GM18502 (cell line): ENCODE results near the gene XRCC5.

Experiments
- ATAC-seq: cut with Tn5 transposase; IDR thresholded peaks from one replicate; pipeline ENCODE4 v1.9.1; 2021; ENCODE audit warnings: mild to moderate bottlenecking; ENCODE audit not compliant: unreplicated experiment, poor library complexity

The XRCC5 gene

DNA sequence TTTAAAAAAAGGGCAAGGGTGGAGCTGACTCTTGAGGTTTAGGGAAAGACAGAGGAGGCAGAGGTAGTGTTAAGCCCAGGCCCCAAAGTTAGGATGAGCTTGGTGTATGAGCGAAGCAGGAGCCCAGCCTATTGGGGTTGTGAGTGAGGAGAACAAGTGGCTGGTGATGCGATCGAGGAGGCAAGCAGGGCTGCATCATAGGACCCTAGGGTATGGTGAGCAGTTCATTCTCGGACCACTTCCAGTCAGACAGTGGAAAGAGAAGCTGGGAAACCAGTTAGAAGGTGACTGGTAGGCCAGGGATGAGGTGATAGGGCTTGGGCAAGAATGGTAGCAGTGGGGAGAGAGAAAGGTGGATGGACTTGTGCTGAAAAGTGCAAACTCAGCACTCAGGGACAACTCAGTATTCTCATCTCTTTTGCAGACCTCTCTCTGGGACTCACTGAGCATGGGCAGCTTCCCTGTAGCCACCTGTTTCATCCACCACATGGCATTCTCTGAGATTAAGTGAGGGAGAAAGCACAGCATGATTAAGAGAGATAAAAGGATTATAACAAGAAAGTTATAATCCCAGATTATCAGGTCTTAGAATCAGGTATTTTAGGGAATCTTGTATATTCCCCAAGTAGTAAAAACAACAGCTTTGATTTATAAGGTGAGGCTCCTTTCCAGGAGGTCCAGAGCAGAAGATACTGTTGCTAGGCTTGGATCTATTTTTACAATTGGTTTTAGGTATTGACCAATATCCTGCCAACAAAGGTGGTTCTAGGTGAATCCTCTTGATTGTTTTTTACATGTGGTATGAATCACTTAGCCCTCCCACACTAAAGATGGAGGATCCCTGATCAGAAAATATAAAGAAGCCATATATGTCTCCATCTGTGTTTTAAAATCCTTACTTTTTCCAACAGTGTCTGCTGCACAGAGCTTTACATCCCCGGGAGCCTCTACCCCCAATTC is 38.3 kb downstream of the XRCC5 start:
- ATAC-seq = no peak

GRCh38 chr2:216148983-216149382 is 39.8 kb downstream of the XRCC5 start:
- ATAC-seq = no peak

- ATAC-seq = no peak
Measured at GRCh38 chr2:216149741-216150140, 40.6 kb downstream of the XRCC5 start.

DNA sequence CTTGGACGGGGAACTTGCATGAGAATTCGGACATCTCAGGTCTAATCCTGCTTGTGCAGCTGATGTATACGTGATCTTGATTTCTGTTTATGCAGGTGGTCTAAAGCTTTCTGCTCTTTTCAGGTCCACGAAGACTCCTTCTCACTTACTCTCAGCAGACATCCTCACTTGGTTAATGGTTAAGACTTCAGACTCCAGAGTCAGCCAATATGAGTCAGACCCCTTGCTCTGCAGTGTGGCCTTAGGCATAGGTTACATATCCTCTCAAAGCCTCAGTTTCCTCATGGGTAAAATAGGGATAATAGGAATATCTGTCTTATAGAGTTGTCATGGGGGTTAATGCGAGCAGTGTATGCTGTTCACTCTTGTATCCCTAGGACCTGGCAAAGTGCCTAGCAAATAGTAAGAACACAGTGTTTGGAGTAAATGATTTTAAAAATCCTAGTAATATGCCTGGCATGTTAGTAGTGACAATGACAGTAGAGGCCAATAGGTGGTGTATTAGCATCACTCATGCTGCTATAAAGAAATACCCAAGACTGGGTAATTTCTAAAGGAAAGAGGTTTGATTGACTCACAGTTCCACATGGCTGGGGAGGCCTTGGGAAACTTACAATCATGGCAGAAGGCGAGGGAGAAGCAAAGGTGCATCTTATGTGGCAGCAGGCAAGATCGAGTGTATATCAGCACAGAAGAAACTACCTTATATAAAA is 42.3 kb downstream of the XRCC5 start:
- no peak for ATAC-seq

- ATAC-seq = no peak
Measured at GRCh38 chr2:216155954-216156353, 46.8 kb downstream of the XRCC5 start.

- no peak for ATAC-seq
Measured at GRCh38 chr2:216156822-216157221, 47.7 kb downstream of the XRCC5 start.

DNA sequence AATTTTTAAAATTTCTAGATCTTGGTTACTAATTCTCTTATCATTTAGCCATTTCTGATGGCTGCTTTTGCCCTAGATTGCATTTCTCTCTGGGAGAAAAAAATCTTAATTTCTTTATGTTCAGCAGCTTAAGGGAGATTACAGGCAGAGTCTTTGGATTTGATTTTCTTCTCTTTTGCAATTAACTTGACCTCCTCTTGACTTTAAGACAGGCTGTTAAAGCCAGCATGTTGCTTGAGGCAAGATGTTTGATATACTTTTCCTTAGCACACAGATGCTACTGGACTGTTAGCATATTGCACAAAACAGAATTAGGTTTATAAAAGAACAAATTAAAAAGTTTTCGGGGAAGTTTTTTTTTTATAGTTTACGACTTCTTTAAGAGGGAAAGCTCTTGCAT is 50.0 kb downstream of the XRCC5 start:
- no peak for ATAC-seq

DNA sequence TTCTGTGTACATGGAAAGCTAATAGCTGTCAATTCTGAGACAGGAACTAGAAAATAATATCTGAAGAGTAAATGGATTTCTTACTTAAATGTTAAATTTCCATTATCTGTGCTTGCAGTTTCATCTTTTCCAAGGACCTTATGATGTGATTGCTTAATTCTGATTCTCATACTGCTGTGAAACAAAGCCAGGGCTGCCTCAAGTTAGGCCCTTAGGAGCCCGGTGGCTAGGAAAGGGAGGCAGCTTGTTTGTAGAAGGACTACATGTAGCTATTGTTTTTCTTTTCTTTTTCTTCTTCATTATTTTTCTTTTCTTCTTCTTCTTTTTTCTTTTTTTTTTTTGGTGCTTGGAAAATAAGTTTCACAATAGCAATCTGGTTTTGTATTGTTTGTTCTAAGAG is 50.5 kb downstream of the XRCC5 start:
- ATAC-seq = no peak

DNA sequence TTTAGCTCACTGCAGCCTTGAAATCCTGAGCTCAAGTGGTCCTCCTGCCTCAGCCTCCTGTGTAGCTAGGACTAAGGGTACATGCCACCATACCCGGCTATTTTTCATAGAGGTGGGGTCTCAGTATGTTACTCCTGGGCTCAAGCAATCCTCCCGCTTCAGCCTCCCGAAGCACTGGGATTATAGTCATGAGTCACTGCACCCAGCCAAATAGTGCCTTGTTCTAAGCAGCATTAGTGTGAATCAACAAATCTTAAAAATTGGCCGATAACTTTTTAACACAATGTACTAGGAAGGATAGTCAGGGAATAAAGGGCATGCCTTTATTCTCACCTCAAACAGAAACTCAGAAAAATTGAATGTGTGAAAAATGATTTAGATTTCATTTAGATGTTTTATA is 51.6 kb downstream of the XRCC5 start:
- ATAC-seq = no peak

DNA sequence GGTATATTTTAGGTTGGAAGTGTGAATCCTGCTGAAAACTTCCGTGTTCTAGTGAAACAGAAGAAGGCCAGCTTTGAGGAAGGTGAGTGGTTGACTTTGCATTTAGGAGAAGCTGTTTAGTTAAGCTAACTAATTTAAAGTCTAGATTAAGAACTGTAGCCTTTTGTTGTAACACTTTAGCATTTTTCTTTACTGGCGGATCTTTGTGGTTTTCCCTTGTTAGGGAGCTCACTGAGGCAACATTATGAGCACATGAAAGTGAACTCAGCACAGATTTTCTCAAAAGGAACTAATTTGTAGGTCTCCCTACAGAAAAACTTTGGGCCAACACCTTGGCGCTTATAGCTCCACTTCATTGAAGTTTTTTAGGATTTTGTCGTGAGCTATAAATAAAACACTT is 52.8 kb downstream of the XRCC5 start:
- ATAC-seq = no peak

DNA sequence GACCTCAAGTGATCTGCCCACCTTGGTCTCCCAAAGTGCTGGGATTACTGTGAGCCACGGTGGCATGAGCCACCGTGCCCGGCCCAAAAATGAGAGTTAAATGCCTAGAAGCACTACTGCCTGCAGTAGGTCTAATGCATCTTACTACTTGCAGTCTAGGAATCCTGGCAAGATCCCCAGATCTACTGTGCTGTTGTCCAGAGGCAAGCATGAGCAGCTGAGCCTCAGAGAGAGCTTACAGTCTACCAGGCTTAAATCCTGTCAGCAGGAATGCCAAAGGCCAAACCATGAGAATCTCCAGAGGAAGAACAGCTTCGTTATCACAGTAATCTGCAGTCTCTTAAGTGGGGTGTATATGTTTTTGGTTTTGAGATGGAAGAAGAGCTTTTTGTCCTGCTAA is 54.4 kb downstream of the XRCC5 start:
- no peak for ATAC-seq

- no peak for ATAC-seq
Measured at GRCh38 chr2:216164087-216164486, 54.9 kb downstream of the XRCC5 start.

GRCh38 chr2:216164576-216164975 is 55.4 kb downstream of the XRCC5 start:
- ATAC-seq = no peak

DNA sequence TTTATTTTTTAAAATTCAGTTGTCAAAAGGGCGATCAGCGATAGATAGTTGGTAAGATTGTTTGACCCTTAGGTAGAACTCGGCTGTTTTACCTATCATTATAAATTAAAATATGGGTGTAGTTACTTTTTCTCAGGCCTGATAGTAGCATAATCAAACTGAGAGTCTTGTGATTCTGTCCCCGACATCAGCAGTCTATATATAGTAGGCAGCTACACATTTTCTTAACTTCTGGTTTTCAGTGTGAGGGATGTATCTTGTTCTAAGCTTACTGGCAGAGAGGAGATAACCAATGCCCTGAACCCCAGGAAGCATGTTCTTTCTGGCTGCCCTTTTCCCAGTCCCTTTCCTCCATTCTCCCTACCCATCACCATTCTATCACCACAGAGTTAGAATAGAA is 56.6 kb downstream of the XRCC5 start:
- no peak for ATAC-seq

- no peak for ATAC-seq
Measured at GRCh38 chr2:216169087-216169486, 59.9 kb downstream of the XRCC5 start.

DNA sequence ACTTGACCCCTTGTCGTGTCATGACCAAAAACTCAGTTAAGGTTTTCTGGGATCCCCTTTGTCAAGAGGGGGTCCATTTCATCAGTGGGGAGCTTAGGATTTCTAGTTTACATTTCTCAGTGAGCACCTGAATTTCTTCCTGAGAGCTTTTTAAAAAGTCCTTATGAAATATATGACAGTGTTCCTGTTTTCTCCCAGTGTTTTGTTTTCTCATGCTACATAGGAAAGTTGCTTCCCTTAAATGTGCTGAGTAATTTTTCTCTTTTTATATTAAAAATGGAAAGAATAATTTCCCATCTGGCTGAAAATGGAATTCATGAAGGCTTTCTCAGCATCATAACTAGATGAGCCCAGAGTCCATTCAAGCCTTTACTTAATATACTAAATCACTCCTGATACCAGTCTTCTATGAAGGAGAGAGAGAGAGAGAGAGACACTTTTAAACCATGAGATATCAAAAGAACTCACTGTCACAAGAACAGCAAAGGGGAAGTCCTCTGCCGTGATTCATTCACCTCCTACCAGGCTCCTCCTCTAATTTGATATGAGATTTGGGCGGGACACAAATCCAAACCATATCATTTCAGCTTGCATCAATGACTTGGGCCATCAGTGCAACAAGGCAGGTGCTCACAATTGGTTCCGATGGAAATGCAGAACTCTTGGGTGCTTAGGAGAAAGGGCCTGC is 61.1 kb downstream of the XRCC5 start:
- ATAC-seq = no peak

- no peak for ATAC-seq
Measured at GRCh38 chr2:216171011-216171410, 61.9 kb downstream of the XRCC5 start.

- no peak for ATAC-seq
Measured at GRCh38 chr2:216172493-216172892, 63.3 kb downstream of the XRCC5 start.

DNA sequence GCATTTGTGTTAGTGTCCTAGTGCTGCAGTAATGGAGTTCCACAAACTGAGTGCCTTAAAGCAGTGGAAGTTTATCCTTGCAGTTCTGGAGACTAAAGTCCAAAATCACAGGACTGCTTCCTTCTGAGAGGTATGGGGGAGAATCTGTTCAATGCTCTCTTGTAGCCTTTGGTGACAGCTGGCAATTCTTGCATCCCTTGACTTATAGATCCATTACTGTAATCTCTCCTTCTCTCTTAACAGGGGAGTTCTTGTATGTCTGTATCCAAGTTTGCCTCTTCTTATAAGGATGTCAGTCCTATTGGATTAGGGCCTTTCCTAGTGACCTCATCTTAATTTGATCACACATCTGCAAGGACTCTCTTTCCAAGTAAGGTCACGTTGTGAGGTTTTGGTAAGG is 69.9 kb downstream of the XRCC5 start:
- ATAC-seq = no peak

- no peak for ATAC-seq
Measured at GRCh38 chr2:216181351-216181750, 72.2 kb downstream of the XRCC5 start.

DNA sequence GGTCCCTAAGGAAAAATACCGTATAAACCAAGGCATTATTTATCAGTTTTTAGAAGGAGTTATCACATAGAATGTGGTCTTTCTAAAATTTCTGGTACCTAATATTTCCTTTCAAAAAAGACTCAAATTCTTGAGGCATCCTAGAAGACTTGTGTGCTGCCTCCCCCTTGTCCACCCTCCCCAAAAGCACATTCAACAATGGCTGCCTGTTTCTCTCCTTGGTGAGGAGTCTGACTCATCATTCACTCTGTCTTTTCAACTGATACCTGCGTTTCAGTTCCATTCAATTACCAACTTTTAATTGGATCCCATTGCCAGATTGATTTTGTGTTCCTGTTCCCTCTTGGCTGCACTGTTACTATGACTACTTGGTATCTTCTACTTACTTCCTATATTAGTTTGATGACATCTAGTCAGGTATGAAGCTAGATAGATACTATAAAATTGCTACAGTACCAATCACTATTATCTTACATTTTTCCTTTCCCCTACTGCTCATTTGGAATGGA is 72.9 kb downstream of the XRCC5 start:
- ATAC-seq = no peak
